KMS-11 (cell line): Measurements from ENCODE around the gene LIN7B.
A peak's percentile ranks its signal among the peaks of the same experiment; 100 is the strongest.

Experiments used
- H2AFZ ChIP-seq: fragments of 200-600 bp; sonication (generic); 2 replicates; pipeline ENCODE4 v1.6.1; 2016; ENCODE audit warnings: antibody characterized with exemption, mixed run types, low read depth
- H3K27ac ChIP-seq: fragments of 200-600 bp; sonication (generic); 2 replicates; pipeline ENCODE4 v1.6.1; 2016; ENCODE audit warnings: mild to moderate bottlenecking, mixed run types
- H3K27me3 ChIP-seq: fragments of 200-600 bp; sonication (generic); 2 replicates; pipeline ENCODE4 v1.6.1; 2017; ENCODE audit warnings: mild to moderate bottlenecking, low read depth, mixed run types, moderate library complexity; ENCODE audit not compliant: insufficient read depth
- H3K36me3 ChIP-seq: fragments of 200-600 bp; sonication (generic); 2 replicates; pipeline ENCODE4 v1.6.1; 2017; ENCODE audit warnings: mild to moderate bottlenecking, mixed run types; ENCODE audit not compliant: insufficient read depth
- H3K4me1 ChIP-seq: fragments of 200-600 bp; sonication (generic); 2 replicates; pipeline ENCODE4 v1.6.1; 2016; ENCODE audit warnings: mild to moderate bottlenecking, low read depth, mixed run types; ENCODE audit not compliant: poor library complexity, severe bottlenecking
- H3K4me2 ChIP-seq: fragments of 200-600 bp; sonication (generic); 2 replicates; pipeline ENCODE4 v1.7.0; 2016; ENCODE audit warnings: mild to moderate bottlenecking, mixed run types
- H3K4me3 ChIP-seq: fragments of 200-600 bp; sonication (generic); IDR thresholded peaks from 2 replicates; pipeline ENCODE4 v1.6.1; 2017; ENCODE audit warnings: low read depth, low read length, mixed read lengths; ENCODE audit not compliant: insufficient read depth
- H3K79me2 ChIP-seq: fragments of 200-600 bp; sonication (generic); 2 replicates; pipeline ENCODE4 v1.6.1; 2016; ENCODE audit warnings: low read depth, mixed run types; ENCODE audit not compliant: insufficient read depth
- H3K9ac ChIP-seq: fragments of 200-600 bp; sonication (generic); 2 replicates; pipeline ENCODE4 v1.6.1; 2016; ENCODE audit warnings: mild to moderate bottlenecking, mixed run types
- H4K20me1 ChIP-seq: fragments of 200-600 bp; sonication (generic); 2 replicates; pipeline ENCODE4 v1.6.1; 2016; ENCODE audit warnings: mild to moderate bottlenecking, mixed run types; ENCODE audit not compliant: insufficient read depth
- CTCF ChIP-seq: fragments of 200-600 bp; sonication (generic); conservative IDR thresholded peaks from 2 replicates; pipeline ENCODE4 v1.6.1; 2017; ENCODE audit warnings: low read depth, mild to moderate bottlenecking, antibody characterized with exemption, low read length, moderate library complexity, mixed read lengths

LIN7B gene

GRCh38 chr19:49117677-49118564 lies 3.8 kb downstream of the LIN7B start:
- H2AFZ ChIP-seq: peak overlapping the region; percentile 93

DNA sequence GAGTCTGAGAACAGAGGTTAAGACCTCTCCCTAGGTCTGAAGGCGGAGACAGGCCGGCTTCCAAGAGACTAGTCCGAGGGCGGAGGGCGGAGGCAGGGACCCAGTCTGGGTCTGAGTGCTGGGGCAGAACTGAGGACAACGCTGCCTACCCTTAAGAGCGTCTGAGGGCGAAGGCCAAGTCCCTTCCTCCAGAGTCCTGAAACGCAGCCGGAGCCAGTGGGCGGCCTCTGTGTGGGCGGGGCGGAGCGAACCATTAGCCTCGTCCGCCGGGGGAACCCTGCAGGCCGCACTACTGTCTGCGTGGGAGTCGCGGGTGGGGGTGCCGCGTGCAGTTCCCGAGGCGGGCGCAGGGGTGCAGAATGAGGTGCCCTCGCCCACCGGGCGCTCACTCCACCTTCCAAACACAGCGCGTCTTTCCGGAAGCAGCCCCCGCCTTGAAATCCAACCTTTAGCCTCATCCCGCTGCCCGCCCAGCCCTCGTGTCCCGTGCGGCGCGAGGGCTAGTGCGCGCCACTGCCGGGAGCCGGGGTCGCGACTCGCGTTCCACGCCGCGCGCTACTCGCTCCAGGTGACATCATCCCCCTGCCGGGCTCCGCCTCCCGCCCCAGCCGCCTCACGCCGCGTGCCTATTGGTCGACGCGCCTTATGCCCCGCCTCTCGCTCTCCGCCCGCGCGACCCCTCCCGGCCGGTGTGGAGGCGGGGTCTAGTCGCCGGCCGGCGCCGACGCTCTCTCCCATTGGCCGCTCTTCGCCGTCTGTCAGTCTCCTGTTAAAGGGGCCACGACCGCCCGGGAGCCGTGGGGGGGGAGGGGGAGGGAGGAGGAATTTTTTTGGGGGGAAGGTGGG lies 4.6 kb downstream of the LIN7B start, which contains the start of gene C19orf73:
Gene C19orf73, minus strand, starts transcription at position 579 of the 846 bp plus-strand sequence. Its CDS starts 121 bp downstream, at position 458.
- H3K4me2 ChIP-seq: peak within 1 kb of the TSS; percentile 96
- H3K27me3 ChIP-seq: peaks cover 31% of the 10 kb centered on the region
- peak within 1 kb of the TSS; percentile 70 for H3K27ac ChIP-seq
- H3K4me3 ChIP-seq: no peak within 1 kb of the TSS
- peak within 1 kb of the TSS; percentile 95 for H3K9ac ChIP-seq
- H3K4me1 ChIP-seq: peaks cover 20% of the 10 kb centered on the region
- no peaks in the 10 kb centered on the region for H4K20me1 ChIP-seq
- peak within 1 kb of the TSS; percentile 93 for H2AFZ ChIP-seq
- H3K79me2 ChIP-seq: no peaks in the 10 kb centered on the region
- TF ChIP-seq CTCF: no peak
- H3K36me3 ChIP-seq: no peaks in the 10 kb centered on the region

More at GRCh38 chr19:49117677-49118564, 3.8 kb downstream of the LIN7B start:
- peak overlapping the region; percentile 70 for H3K27ac ChIP-seq
- H3K4me1 ChIP-seq: peaks cover 28% of the 10 kb centered on the region
- H3K4me2 ChIP-seq: peak overlapping the region; percentile 67
- no peak for TF ChIP-seq CTCF
- H3K9ac ChIP-seq: peak overlapping the region; percentile 95
- no peak overlapping the region for H3K4me3 ChIP-seq
- H3K27me3 ChIP-seq: peaks cover 31% of the 10 kb centered on the region
- no peaks in the 10 kb centered on the region for H3K79me2 ChIP-seq
- H4K20me1 ChIP-seq: no peaks in the 10 kb centered on the region
- H3K36me3 ChIP-seq: no peaks in the 10 kb centered on the region

DNA sequence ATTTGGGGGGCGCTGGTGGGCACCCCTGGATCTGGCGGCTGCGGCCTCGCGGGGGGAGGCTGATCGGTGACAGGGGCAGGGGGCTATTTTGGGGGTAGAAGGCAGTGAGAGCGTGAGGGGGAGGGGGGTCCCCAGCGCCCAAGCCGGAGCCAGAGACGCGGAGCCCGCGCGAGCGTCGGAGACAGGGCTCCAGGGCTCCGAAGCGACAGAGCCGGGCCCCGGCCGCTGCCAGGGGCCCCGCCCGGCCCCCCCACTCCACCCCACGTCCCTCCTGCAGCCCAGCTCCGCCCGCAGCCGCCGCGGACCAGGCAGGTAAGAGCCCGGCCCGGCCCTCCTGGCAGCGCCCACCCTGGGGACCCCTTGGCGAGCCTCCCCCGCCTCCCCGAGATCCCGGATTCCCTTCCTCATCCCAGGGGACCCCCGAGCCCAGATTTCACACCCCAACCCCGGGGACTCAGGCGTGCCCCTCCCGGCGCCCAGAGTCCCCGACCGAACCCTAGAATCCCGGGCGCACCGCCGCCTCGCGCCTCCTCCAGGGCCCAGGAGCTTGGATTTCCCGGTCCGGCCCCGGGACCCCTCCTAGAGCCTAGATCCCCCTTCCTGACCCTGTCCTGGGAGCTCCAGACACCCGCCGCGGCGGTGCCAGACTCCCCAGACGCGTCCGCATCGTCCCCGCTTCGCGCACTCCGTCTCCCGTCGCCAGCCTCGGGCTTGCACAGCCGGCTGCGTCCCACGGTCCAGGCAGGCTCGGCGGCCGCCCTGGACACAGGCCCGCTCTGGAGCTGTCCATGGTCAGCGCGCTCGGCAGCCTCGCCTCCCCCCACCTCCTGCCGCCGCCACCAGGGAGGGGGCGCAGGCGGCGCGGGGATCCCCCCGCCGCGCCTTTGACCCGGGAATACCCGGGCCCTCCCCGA lies 5.5 kb downstream of the LIN7B start, which contains the start of gene PPFIA3:
Gene PPFIA3, plus strand, starts transcription at position 134 of the 914 bp plus-strand sequence. CDS start 8,330 bp downstream, outside the sequence.
- Histone ChIP-seq H3K27ac (peak within 1 kb of the TSS; percentile 70), H2AFZ (peak within 1 kb of the TSS; percentile 93), H4K20me1 (no peaks in the 10 kb centered on the region)

More for the DNA sequence above, 5.5 kb downstream of the LIN7B start, which contains the start of gene PPFIA3:
- Histone ChIP-seq H3K9ac (peak within 1 kb of the TSS; percentile 95), H3K27me3 (peaks cover 34% of the 10 kb centered on the region), H3K4me3 (no peak within 1 kb of the TSS), H3K79me2 (no peaks in the 10 kb centered on the region), H3K4me2 (peak within 1 kb of the TSS; percentile 96), H3K4me1 (peaks cover 18% of the 10 kb centered on the region), H3K36me3 (no peaks in the 10 kb centered on the region)
- no peak for TF ChIP-seq CTCF
